ENCODE results near the gene GPR137.

GPR137 gene

GRCh38 chr11:64268025-64268892 is 17.4 kb upstream of the GPR137 start:
- Mint-ChIP-seq H3K4me3 (peak overlapping the region; percentile 94 to 97 (median 96)), H3K27ac (peak overlapping the region; percentile 81 to 99 (median 98)), H3K4me1 (peaks cover 7% of the 10 kb centered on the region), H3K36me3 (ENCODE audit: low read depth) (peaks cover 4% of the 10 kb centered on the region), H3K9me3 (no peaks in the 10 kb centered on the region), H3K27me3 (ENCODE audit: low read depth) (no peaks in the 10 kb centered on the region)
- no peak for TF ChIP-seq CTCF (IDR thresholded peaks at IDR 0.05; ENCODE audit: unreplicated experiment in 3 of 3)

- H3K27me3 Mint-ChIP-seq (ENCODE audit: low read depth) = no peaks in the 10 kb centered on the region
- peaks cover 7% of the 10 kb centered on the region for H3K4me1 Mint-ChIP-seq
- H3K4me3 Mint-ChIP-seq = peak overlapping the region; percentile 94 to 97 (median 96)
- peaks cover 4% of the 10 kb centered on the region for H3K36me3 Mint-ChIP-seq (ENCODE audit: low read depth)
- H3K27ac Mint-ChIP-seq = peak overlapping the region; percentile 81 to 99 (median 98)
- no peak for TF ChIP-seq CTCF (IDR thresholded peaks at IDR 0.05; ENCODE audit: unreplicated experiment in 3 of 3)
- no peaks in the 10 kb centered on the region for H3K9me3 Mint-ChIP-seq
Observed at GRCh38 chr11:64268893-64269539, 16.6 kb upstream of the GPR137 start.

- Mint-ChIP-seq H3K4me1 (peaks cover 7% of the 10 kb centered on the region), H3K36me3 (ENCODE audit: low read depth) (peaks cover 4% of the 10 kb centered on the region), H3K4me3 (peak overlapping the region; percentile 94 to 97 (median 96)), H3K9me3 (no peaks in the 10 kb centered on the region), H3K27me3 (ENCODE audit: low read depth) (no peaks in the 10 kb centered on the region), H3K27ac (peak overlapping the region; percentile 97 to 99 (median 98))
- peak in 1 of 3 experiments; percentile 49 for TF ChIP-seq CTCF (IDR thresholded peaks at IDR 0.05; ENCODE audit: unreplicated experiment in 3 of 3)
Observed at GRCh38 chr11:64269540-64270220, 16.0 kb upstream of the GPR137 start.

- Mint-ChIP-seq H3K9me3 (no peaks in the 10 kb centered on the region), H3K4me3 (no peak overlapping the region), H3K27me3 (ENCODE audit: low read depth) (no peaks in the 10 kb centered on the region), H3K4me1 (peaks cover 4% of the 10 kb centered on the region), H3K36me3 (ENCODE audit: low read depth) (peaks cover 9% of the 10 kb centered on the region), H3K27ac (no peak overlapping the region)
- TF ChIP-seq CTCF (IDR thresholded peaks at IDR 0.05; ENCODE audit: unreplicated experiment in 3 of 3) = no peak
Observed at GRCh38 chr11:64275031-64275800, 10.4 kb upstream of the GPR137 start.

- H3K4me1 Mint-ChIP-seq = peaks cover 4% of the 10 kb centered on the region
- no peaks in the 10 kb centered on the region for H3K27me3 Mint-ChIP-seq (ENCODE audit: low read depth)
- H3K9me3 Mint-ChIP-seq = no peaks in the 10 kb centered on the region
- TF ChIP-seq CTCF (IDR thresholded peaks at IDR 0.05; ENCODE audit: unreplicated experiment in 3 of 3) = no peak
- no peak overlapping the region for H3K27ac Mint-ChIP-seq
- H3K4me3 Mint-ChIP-seq = no peak overlapping the region
- H3K36me3 Mint-ChIP-seq (ENCODE audit: low read depth) = peaks cover 9% of the 10 kb centered on the region
Observed at GRCh38 chr11:64275841-64276240, 9.8 kb upstream of the GPR137 start.
